GM12872 (cell line): Measurements from ENCODE around the gene MTRF1.

Experiments used
- CTCF ChIP-seq: IDR thresholded peaks from 3 replicates; pipeline ENCODE4 v1.5.1; 2011; ENCODE audit warnings: low read depth, mild to moderate bottlenecking, low read length, moderate library complexity; ENCODE audit not compliant: insufficient read depth

MTRF1 gene

GRCh38 chr13:41254902-41255301, 8.5 kb downstream of the MTRF1 start:
- TF ChIP-seq CTCF = no peak

GRCh38 chr13:41250993-41251392, 12.4 kb downstream of the MTRF1 start:
- no peak for TF ChIP-seq CTCF

GRCh38 chr13:41246969-41247680, 16.3 kb downstream of the MTRF1 start:
- no peak for TF ChIP-seq CTCF

GRCh38 chr13:41244556-41244955, 18.8 kb downstream of the MTRF1 start:
- no peak for TF ChIP-seq CTCF

- TF ChIP-seq CTCF = no peak
Observed at GRCh38 chr13:41241626-41242025, 21.8 kb downstream of the MTRF1 start.

GRCh38 chr13:41236369-41236768, 27.0 kb downstream of the MTRF1 start:
- TF ChIP-seq CTCF = no peak

- no peak for TF ChIP-seq CTCF
Observed at GRCh38 chr13:41232578-41233480, 30.5 kb downstream of the MTRF1 start.
